Adipose tissue (tissue), 3 donors: ENCODE data around the gene SLC9C1. TPM values are rescaled to one million over a fixed set of nuclear protein-coding genes. Genes with fewer than 3 reads are reported as not detected.
"Not testable (repeated sequence)": the region's sequence is repeated elsewhere in the genome, so short reads cannot be mapped to it uniquely, and the experiment has no call there.

ENCODE experiments used
- H3K27ac ChIP-seq: one replicate; pipeline ENCODE4 v1.5.1; 2013; ENCODE audit warnings: low read depth, low read length
- WGBS, 3 donors: extraction: QIAGEN DNeasy Blood & Tissue Kit; methylation state at CpG; one replicate each; pipeline ENCODE4 v1.1.7; 2013; 5-methylcytosine and 5-hydroxymethylcytosine counted together
- polyA plus RNA-seq, 3 donors: library from polyadenylated mRNA; stranded (reverse); fragments of 200-250 nt; gene quantifications; one replicate each; pipeline ENCODE4 v1.2.3, GENCODE V29; 2013
- donor health status: healthy with polysubstance abuse.
- donor health status: Bipolar disorder and iron deficiency.
- donor health status: healthy.

Gene SLC9C1
- polyA plus RNA-seq, 3 donors: 0.06 TPM; not detected in 2

DNA sequence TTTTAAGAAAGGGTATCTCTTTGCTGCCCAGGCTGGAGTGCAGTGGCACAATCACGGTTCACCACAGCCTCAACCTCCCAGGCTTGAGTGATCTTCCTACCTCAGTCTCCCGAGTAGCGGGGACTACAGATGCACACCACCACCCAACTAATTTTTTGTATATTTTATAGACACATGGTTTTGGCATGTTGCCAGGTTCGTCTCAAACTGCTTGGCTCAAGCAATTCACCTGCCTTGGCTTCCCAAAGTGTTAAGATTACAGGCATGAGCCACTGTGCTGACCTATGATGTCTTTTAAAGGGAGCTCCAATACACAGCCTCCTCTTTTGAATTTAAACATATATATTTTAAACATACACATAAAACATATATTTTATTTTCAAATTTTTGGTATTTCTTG lies 60.9 kb downstream of the SLC9C1 start:
- WGBS, 3 donors: 74 to 77% (median 75%) methylated on average over 4 of the region's 4 CpGs
- H3K27ac ChIP-seq: no peak overlapping the region

DNA sequence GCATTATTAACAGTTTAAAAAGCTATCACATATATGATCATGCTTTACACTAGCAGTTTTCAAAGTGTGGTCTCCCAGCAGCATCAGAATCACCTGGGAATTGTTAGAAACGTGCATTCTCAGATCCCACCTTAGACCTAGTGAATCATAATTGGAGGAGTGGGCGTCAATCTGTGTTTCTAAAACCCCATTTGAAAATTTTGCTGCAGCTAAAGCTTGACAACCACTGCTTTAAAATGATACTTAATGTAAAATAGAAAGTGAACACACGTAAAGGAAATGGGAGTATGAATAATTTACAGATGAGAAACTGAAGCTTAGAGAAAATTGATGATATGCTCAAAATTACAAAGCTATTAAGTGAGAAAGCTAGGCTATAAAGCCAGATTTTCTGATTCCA lies 62.3 kb downstream of the SLC9C1 start:
- WGBS, 3 donors: 78 to 81% (median 78%) methylated on average over 3 of the region's 3 CpGs
- H3K27ac ChIP-seq: no peak overlapping the region

- 68 to 88% (median 80%) methylated on average over 1 of the region's 1 CpG for WGBS, 3 donors
- H3K27ac ChIP-seq: no peak overlapping the region
Measured at GRCh38 chr3:112230033-112230432, 64.0 kb downstream of the SLC9C1 start.

GRCh38 chr3:112228786-112229185 lies 65.2 kb downstream of the SLC9C1 start:
- no peak overlapping the region for H3K27ac ChIP-seq
- WGBS, 3 donors: 79 to 86% (median 80%) methylated on average over 1 of the region's 1 CpG

- no peak overlapping the region for H3K27ac ChIP-seq
- 86 to 89% (median 86%) methylated on average over 3 of the region's 3 CpGs for WGBS, 3 donors
Measured at GRCh38 chr3:112200317-112200666, 93.7 kb downstream of the SLC9C1 start.

DNA sequence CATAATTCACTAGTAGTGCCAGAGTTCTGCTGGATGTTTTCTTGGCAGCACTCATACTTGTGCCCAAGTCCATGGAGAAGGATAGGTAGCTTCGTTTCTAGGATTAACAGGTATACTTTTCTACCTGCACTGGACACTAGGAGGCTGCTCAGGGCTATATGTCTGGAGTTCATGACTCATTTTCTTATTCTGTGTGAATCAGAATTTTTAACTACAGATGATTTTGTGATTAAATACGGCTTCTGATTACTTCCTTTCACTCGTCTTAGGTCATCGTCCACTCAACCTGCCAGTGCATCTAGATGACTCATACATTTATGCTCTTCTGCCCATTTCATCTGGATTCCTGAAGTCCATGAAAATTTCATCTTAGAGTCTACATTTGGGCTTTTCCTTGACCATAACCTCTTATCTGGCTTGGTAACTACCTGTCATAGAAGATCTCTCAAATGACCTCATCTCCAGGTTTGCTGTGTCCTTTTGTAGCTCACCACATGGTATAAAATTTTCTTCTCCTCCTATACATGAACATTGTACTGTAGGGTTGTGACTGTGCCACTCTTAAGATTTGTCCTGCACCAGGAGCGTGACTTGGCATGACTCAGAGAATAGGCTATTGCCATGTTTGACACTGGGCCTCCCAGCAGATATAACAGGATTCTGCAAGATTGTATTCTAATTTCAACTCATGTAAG lies 94.2 kb downstream of the SLC9C1 start:
- WGBS, 3 donors: 81 to 87% (median 83%) methylated on average over 5 of the region's 5 CpGs
- H3K27ac ChIP-seq: no peak overlapping the region

DNA sequence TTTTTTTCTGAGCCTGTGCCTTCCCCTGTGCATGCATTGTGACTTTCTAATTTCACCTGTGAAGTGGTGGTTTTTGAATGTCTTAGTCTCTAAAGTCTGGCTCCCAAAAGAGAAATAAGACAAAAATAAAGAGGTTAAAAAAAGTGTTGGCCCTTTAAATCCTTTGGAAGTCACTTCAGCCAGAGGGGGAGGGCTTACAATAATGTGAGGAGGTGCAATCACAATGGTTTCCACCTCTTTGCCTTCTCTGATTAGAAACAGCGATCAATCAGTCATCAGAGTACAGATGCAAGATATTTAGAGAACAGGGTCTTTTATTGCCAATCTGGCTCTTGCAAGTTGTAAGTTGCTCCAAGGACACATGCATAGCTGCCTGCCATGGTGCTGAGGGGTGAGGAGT lies 96.9 kb downstream of the SLC9C1 start:
- 48 to 81% (median 71%) methylated on average over 1 of the region's 1 CpG for WGBS, 3 donors
- no peak overlapping the region for H3K27ac ChIP-seq

DNA sequence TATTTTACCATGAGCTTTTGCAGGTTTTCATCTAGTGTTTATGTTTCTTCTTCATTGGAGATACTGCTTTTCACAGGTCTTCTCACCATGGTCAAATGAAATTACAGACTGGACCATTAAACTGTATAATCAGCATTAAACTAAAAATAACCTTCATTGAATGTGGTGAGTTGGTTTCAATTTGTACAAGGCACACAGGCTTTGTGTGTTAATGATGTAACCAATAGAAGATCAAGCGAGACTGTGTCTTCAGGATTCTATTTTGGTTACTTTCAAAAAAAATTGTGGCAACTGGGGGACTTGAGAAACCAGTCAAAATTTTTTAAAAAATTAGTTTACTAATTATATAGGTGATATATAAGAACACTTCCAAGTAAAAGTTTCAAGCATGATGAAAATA lies 106.7 kb downstream of the SLC9C1 start:
- no peak overlapping the region for H3K27ac ChIP-seq
- 80 to 81% (median 80%) methylated on average over 1 of the region's 1 CpG for WGBS, 3 donors

GRCh38 chr3:112185423-112186035 lies 108.5 kb downstream of the SLC9C1 start:
- 21 to 46% (median 28%) methylated on average over 10 to 31 of the region's 42 CpGs for WGBS, 3 donors
- H3K27ac ChIP-seq: not testable (repeated sequence)

GRCh38 chr3:112175646-112176045 lies 118.4 kb downstream of the SLC9C1 start:
- no peak overlapping the region for H3K27ac ChIP-seq
- 81 to 91% (median 89%) methylated on average over 6 of the region's 6 CpGs for WGBS, 3 donors

- no peak overlapping the region for H3K27ac ChIP-seq
- 96 to 99% (median 96%) methylated on average over 5 of the region's 5 CpGs for WGBS, 3 donors
Measured at GRCh38 chr3:112175037-112175436, 119.0 kb downstream of the SLC9C1 start.

DNA sequence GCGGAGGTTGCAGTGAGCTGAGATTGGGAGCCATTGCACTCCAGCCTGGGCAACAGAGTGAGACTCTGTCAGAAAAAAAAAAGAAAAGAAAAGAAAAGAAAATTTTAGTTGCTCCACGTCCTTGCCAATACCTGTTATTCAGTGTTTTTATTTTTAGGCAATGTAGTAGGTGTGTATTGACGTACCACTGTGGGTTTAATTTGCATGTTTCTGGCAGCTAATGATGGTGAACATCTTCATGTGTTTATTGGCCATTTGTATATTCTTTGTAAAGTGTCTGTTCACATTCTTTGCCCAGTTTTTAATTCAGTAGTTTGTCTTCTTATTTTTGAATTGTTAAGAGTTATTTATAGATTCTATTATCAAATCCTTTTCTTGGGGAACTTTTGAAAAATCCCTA lies 122.9 kb downstream of the SLC9C1 start:
- 91 to 95% (median 93%) methylated on average over 3 of the region's 3 CpGs for WGBS, 3 donors
- no peak overlapping the region for H3K27ac ChIP-seq

DNA sequence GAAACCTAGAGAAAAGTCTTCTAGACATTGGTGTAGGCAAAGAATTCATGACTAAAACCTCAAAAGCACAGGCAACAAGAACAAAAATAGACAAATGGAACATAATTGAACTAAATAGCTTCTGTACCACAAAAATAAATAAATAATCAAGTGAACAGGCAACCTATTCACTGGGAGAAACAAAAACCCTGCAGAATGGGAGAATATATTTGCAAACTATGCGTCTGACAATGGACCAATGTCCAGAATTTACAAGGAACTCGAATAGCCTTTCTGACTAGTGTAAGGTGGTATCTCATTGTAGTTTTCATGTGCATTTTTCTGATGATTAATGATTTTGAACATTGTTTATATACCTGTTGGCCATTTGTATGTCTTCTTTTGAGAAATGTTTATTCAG lies 124.0 kb downstream of the SLC9C1 start:
- WGBS, 3 donors: 89 to 99% (median 91%) methylated on average over 2 of the region's 2 CpGs

GRCh38 chr3:112167758-112168157 lies 126.3 kb downstream of the SLC9C1 start:
- 85 to 93% (median 89%) methylated on average over 2 of the region's 2 CpGs for WGBS, 3 donors
- H3K27ac ChIP-seq: no peak overlapping the region

More for the DNA sequence above, 124.0 kb downstream of the SLC9C1 start:
- no peak overlapping the region for H3K27ac ChIP-seq

- WGBS, 3 donors: 94 to 100% (median 94%) methylated on average over 1 of the region's 1 CpG
- no peak overlapping the region for H3K27ac ChIP-seq
Measured at GRCh38 chr3:112149136-112149535, 144.9 kb downstream of the SLC9C1 start.

GRCh38 chr3:112143689-112144088 lies 150.3 kb downstream of the SLC9C1 start:
- H3K27ac ChIP-seq: no peak overlapping the region
- 78 to 91% (median 85%) methylated on average over 1 of the region's 1 CpG for WGBS, 3 donors

GRCh38 chr3:112143251-112143650 lies 150.8 kb downstream of the SLC9C1 start:
- 88 to 94% (median 89%) methylated on average over 1 of the region's 1 CpG for WGBS, 3 donors
- no peak overlapping the region for H3K27ac ChIP-seq

- 91% methylated on average over 2 of the region's 2 CpGs for WGBS, 3 donors
- H3K27ac ChIP-seq: no peak overlapping the region
Measured at GRCh38 chr3:112141293-112141692, 152.7 kb downstream of the SLC9C1 start.

DNA sequence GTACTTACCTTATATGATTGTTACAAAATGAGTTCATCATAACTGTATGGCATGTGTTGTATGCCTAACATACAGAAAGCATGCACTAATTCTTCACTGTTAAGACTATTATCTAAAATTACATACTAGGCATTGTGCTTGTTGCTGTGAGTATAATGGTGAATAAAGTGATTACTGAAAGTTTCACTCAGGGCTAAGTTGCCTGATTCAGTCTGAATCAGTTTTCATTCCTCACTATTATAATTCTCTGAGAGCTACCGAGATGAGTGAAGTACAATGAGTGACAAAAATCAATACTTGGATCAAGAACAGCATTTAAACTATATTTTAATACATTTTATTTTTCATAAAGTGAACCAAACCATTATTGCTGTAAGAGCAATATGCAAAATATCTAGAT lies 153.4 kb downstream of the SLC9C1 start:
- 48 to 96% (median 92%) methylated on average over 1 of the region's 1 CpG for WGBS, 3 donors
- H3K27ac ChIP-seq: no peak overlapping the region
